Naive thymus-derived CD8-positive, alpha-beta T cell (primary cell): ENCODE measurements around the gene OR51G2. TPM values are rescaled to one million over a fixed set of nuclear protein-coding genes. Genes with fewer than 3 reads are reported as not detected.
"Not testable (repeated sequence)": the region's sequence is repeated elsewhere in the genome, so short reads cannot be mapped to it uniquely, and the experiment has no call there.

Experiments used
- ATAC-seq, 2 donors: fragments of 150-1000 bp; cut with Tn5 transposase in 1 of 2; sonication (Bioruptor Pico), chemical (Tn5 transposase) in 1 of 2; 1 replicate in 1 of 2; 2 replicates in 1 of 2; pipeline ENCODE4 v1.10.0; 2021; ENCODE audit warnings: mild to moderate bottlenecking in 2 of 2, moderate library complexity in 2 of 2
- POLR2A ChIA-PET: fragments of 350-600 bp; sonication (Branson Sonifier 250); formaldehyde crosslinking; loops from one replicate; lab custom pipeline; 2021; ENCODE audit warnings: antibody characterized with exemption; lab: Charles Lee
- DNase-seq, 10 donors: peaks; one replicate each; pipeline versions ENCODE4 v3.0.0 to v3.0.0-alpha.2; 2020 to 2022
- H3K27ac Mint-ChIP-seq, 10 donors: one replicate each; pipeline ENCODE4 v1.8.0; 2020 to 2022; ENCODE audit warnings: mild to moderate bottlenecking in 10 of 10, mixed read lengths in 10 of 10, moderate library complexity in 4 of 10, inconsistent platforms in 1 of 10
- H3K27me3 Mint-ChIP-seq, 5 donors: one replicate each; pipeline ENCODE4 v1.8.0; 2021 to 2022; ENCODE audit warnings: mixed read lengths in 5 of 5
- H3K36me3 Mint-ChIP-seq, 3 donors: one replicate each; pipeline ENCODE4 v1.8.0; 2020 to 2022; ENCODE audit warnings: mixed read lengths in 3 of 3, mild to moderate bottlenecking in 2 of 3, inconsistent platforms in 1 of 3
- H3K4me1 Mint-ChIP-seq, 4 donors: one replicate each; pipeline ENCODE4 v1.8.0; 2021 to 2022; ENCODE audit warnings: mixed read lengths in 4 of 4
- H3K4me3 Mint-ChIP-seq, 10 donors: one replicate each; pipeline ENCODE4 v1.8.0; 2020 to 2022; ENCODE audit warnings: mild to moderate bottlenecking in 10 of 10, mixed read lengths in 10 of 10, moderate library complexity in 6 of 10, inconsistent platforms in 1 of 10
- H3K9me3 Mint-ChIP-seq, 9 donors: one replicate each; pipeline ENCODE4 v1.8.0; 2020 to 2022; ENCODE audit warnings: mixed read lengths in 9 of 9, mild to moderate bottlenecking in 3 of 9, inconsistent platforms in 1 of 9, moderate library complexity in 1 of 9
- polyA plus RNA-seq, 3 donors: library from polyadenylated mRNA; unstranded; fragments of 300-500 nt; fragmentation: Illumina TruSeq; gene quantifications; one replicate each; pipeline ENCODE4 v1.2.3, GENCODE V29; 2021
- total RNA-seq, 8 experiments: library from RNA in 2 of 8; stranded (reverse) in 2 of 8; gene quantifications; one replicate each; pipeline ENCODE4 v1.2.3 and lab custom pipeline; 2021 to 2026

The OR51G2 gene, protein sequence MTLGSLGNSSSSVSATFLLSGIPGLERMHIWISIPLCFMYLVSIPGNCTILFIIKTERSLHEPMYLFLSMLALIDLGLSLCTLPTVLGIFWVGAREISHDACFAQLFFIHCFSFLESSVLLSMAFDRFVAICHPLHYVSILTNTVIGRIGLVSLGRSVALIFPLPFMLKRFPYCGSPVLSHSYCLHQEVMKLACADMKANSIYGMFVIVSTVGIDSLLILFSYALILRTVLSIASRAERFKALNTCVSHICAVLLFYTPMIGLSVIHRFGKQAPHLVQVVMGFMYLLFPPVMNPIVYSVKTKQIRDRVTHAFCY
- not detected for total RNA-seq
- not detected for polyA plus RNA-seq
- total RNA-seq (lab: John Stamatoyannopoulos, UW) = 0 reads per million in 6 experiments

GRCh38 chr11:4919250-4919649 is at the start of gene OR51G2:
TSS of gene OR51G2 (minus strand) at chr11:4919350. CDS start at chr11:4915663, 3,687 bp downstream.
- peaks cover 0 to 9% (median 0%) of the 10 kb centered on the region in 9 donors for H3K9me3 Mint-ChIP-seq
- peaks cover 0 to 3% (median 0%) of the 10 kb centered on the region in 3 donors for H3K36me3 Mint-ChIP-seq
- no peak within 1 kb of the TSS for H3K4me3 Mint-ChIP-seq
- peaks cover 0 to 26% (median 9%) of the 10 kb centered on the region in 5 donors for H3K27me3 Mint-ChIP-seq
- DNase-seq (no peak), ATAC-seq (no peak)
- POLR2A ChIA-PET = no interaction called here
- H3K27ac Mint-ChIP-seq = no peak within 1 kb of the TSS
- H3K4me1 Mint-ChIP-seq = no peaks in the 10 kb centered on the region

DNA sequence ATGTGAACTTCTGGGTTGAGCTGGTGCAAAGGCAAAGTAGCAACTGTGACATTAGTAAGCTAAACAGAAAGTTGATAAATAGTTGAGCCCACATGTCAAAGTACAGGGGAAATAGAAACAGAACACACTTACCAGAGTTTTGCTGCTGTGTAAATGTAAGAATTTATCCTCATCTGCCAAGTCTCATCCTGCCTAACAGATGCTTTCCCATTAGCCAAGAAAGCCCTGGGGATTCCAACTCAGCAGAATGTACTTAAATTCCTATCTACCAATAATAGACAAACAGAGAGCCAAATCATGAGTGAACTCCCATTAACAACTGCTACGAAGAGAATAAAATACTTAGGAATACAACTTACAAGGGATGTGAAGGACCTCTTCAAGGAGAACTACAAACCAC is 43.7 kb upstream of the OR51G2 start:
- POLR2A ChIA-PET = no interaction called here

GRCh38 chr11:4960877-4961276 is 41.7 kb upstream of the OR51G2 start:
- POLR2A ChIA-PET = no interaction called here
- Mint-ChIP-seq H3K27ac (no peak overlapping the region), H3K27me3 (peaks cover 0 to 10% (median 4%) of the 10 kb centered on the region in 5 donors), H3K36me3 (no peaks in the 10 kb centered on the region), H3K4me1 (no peaks in the 10 kb centered on the region), H3K9me3 (peaks cover 0 to 16% (median 0%) of the 10 kb centered on the region in 9 donors), H3K4me3 (no peak overlapping the region)
- DNase-seq (no peak), ATAC-seq (no peak)

More for the DNA sequence above, 43.7 kb upstream of the OR51G2 start:
- no peaks in the 10 kb centered on the region for H3K4me1 Mint-ChIP-seq
- ATAC-seq (no peak), DNase-seq (no peak)
- peaks cover 0 to 14% (median 5%) of the 10 kb centered on the region in 5 donors for H3K27me3 Mint-ChIP-seq
- no peak overlapping the region for H3K27ac Mint-ChIP-seq
- H3K9me3 Mint-ChIP-seq = peaks cover 0 to 16% (median 0%) of the 10 kb centered on the region in 9 donors
- no peaks in the 10 kb centered on the region for H3K36me3 Mint-ChIP-seq
- H3K4me3 Mint-ChIP-seq = no peak overlapping the region

GRCh38 chr11:4957396-4957795 is 38.2 kb upstream of the OR51G2 start:
- Mint-ChIP-seq H3K27me3 (peaks cover 0 to 9% (median 2%) of the 10 kb centered on the region in 5 donors), H3K4me3 (no peak overlapping the region), H3K4me1 (no peaks in the 10 kb centered on the region), H3K27ac (no peak overlapping the region), H3K36me3 (no peaks in the 10 kb centered on the region), H3K9me3 (peaks cover 0 to 11% (median 0%) of the 10 kb centered on the region in 9 donors)
- POLR2A ChIA-PET = no interaction called here
- no peak for DNase-seq
- ATAC-seq = no peak

- H3K9me3 Mint-ChIP-seq, H3K4me1 Mint-ChIP-seq, DNase-seq, POLR2A ChIA-PET, H3K27ac Mint-ChIP-seq, H3K36me3 Mint-ChIP-seq, H3K4me3 Mint-ChIP-seq, ATAC-seq, H3K27me3 Mint-ChIP-seq: not testable (repeated sequence)
These were observed 36.5 kb upstream of the OR51G2 start, which contains the start of gene OR51A2 for GRCh38 chr11:4955613-4956012. TSS of gene OR51A2 (minus strand) at chr11:4955713. CDS start at chr11:4955713, 0 bp downstream.

- H3K4me3 Mint-ChIP-seq = no peak within 1 kb of the TSS
- no peak for ATAC-seq
- H3K27me3 Mint-ChIP-seq = peaks cover 0 to 11% (median 2%) of the 10 kb centered on the region in 5 donors
- H3K4me1 Mint-ChIP-seq = no peaks in the 10 kb centered on the region
- no peaks in the 10 kb centered on the region for H3K9me3 Mint-ChIP-seq
- no peaks in the 10 kb centered on the region for H3K36me3 Mint-ChIP-seq
- POLR2A ChIA-PET = no interaction called here
- H3K27ac Mint-ChIP-seq = no peak within 1 kb of the TSS
- no peak for DNase-seq
These were observed 28.4 kb upstream of the OR51G2 start, which contains the start of gene OR51A4 for GRCh38 chr11:4947505-4947904. TSS of gene OR51A4 (minus strand) at chr11:4947605. CDS start at chr11:4947100, 505 bp downstream.

DNA sequence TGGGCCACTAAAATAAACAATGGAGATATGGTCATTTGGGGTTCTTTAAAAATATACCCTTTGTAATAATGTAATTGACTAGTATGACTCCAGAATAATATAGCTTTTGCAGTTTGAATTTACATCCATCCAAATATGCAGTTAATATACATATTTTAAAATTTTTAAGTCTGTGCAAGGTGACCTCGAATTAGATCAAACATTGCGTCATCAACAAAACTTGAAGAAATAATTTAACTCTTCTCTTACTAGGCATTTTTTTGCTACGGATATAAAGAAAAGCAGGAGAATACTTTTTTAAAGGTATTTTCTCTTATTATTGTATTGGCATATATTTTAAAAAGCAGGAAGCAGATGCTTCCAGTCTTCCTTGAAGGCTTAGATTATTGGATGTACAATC is 17.6 kb upstream of the OR51G2 start:
- DNase-seq = no peak

DNA sequence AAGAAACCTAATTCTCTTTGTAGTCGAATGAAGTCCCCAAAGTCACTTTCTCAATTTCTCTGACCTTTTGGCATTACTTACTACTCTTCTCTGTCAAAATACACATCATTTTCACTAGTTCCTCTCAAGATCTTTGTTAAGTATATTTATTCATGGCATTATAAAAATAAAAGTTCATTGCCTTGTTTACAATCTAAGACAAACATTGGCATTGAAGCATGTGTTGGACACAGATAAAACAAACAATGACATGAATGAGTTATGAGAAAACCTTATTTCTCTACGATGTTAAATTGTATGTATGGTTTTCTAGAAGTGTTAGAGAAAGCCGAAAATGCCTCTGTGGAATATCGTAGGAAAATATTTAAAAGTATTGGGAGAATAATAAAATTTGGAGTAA is 13.6 kb upstream of the OR51G2 start:
- no peak overlapping the region for H3K27ac Mint-ChIP-seq
- H3K4me3 Mint-ChIP-seq = no peak overlapping the region
- H3K27me3 Mint-ChIP-seq = peaks cover 0 to 6% (median 0%) of the 10 kb centered on the region in 5 donors
- POLR2A ChIA-PET = no interaction called here
- peaks cover 0 to 6% (median 0%) of the 10 kb centered on the region in 9 donors for H3K9me3 Mint-ChIP-seq
- H3K4me1 Mint-ChIP-seq = no peaks in the 10 kb centered on the region
- DNase-seq = no peak
- no peak for ATAC-seq
- no peaks in the 10 kb centered on the region for H3K36me3 Mint-ChIP-seq

More for the DNA sequence above, 17.6 kb upstream of the OR51G2 start:
- no peaks in the 10 kb centered on the region for H3K4me1 Mint-ChIP-seq
- no peak overlapping the region for H3K4me3 Mint-ChIP-seq
- H3K9me3 Mint-ChIP-seq = peaks cover 0 to 6% (median 0%) of the 10 kb centered on the region in 9 donors
- H3K27me3 Mint-ChIP-seq = peaks cover 0 to 9% (median 2%) of the 10 kb centered on the region in 5 donors
- no peaks in the 10 kb centered on the region for H3K36me3 Mint-ChIP-seq
- POLR2A ChIA-PET = no interaction called here
- ATAC-seq = no peak
- H3K27ac Mint-ChIP-seq = no peak overlapping the region

- DNase-seq (no peak), ATAC-seq (no peak)
- H3K27me3 Mint-ChIP-seq = peaks cover 0 to 18% (median 9%) of the 10 kb centered on the region in 5 donors
- no peak overlapping the region for H3K27ac Mint-ChIP-seq
- peaks cover 0 to 9% (median 0%) of the 10 kb centered on the region in 9 donors for H3K9me3 Mint-ChIP-seq
- peaks cover 0 to 2% (median 0%) of the 10 kb centered on the region in 4 donors for H3K4me1 Mint-ChIP-seq
- no peaks in the 10 kb centered on the region for H3K36me3 Mint-ChIP-seq
- POLR2A ChIA-PET = no interaction called here
- no peak overlapping the region for H3K4me3 Mint-ChIP-seq
These were observed 7.5 kb upstream of the OR51G2 start for GRCh38 chr11:4926608-4927007.

GRCh38 chr11:4924239-4924638 is 5.1 kb upstream of the OR51G2 start, which contains the start of gene OR51G1:
TSS of gene OR51G1 (minus strand) at chr11:4924339. CDS start at chr11:4924339, 0 bp downstream.
- H3K27me3 Mint-ChIP-seq = peaks cover 0 to 20% (median 9%) of the 10 kb centered on the region in 5 donors
- no peak for DNase-seq
- POLR2A ChIA-PET = no interaction called here
- ATAC-seq = no peak
- H3K36me3 Mint-ChIP-seq = no peaks in the 10 kb centered on the region
- no peak within 1 kb of the TSS for H3K27ac Mint-ChIP-seq
- H3K4me3 Mint-ChIP-seq = no peak within 1 kb of the TSS
- H3K4me1 Mint-ChIP-seq = peaks cover 0 to 2% (median 0%) of the 10 kb centered on the region in 4 donors
- peaks cover 0 to 9% (median 0%) of the 10 kb centered on the region in 9 donors for H3K9me3 Mint-ChIP-seq

GRCh38 chr11:4922304-4922703 is 3.2 kb upstream of the OR51G2 start:
- no peak overlapping the region for H3K4me3 Mint-ChIP-seq
- ATAC-seq = no peak
- peaks cover 0 to 9% (median 0%) of the 10 kb centered on the region in 9 donors for H3K9me3 Mint-ChIP-seq

GRCh38 chr11:4921796-4922195 is 2.6 kb upstream of the OR51G2 start:
- DNase-seq (no peak), ATAC-seq (no peak)
- POLR2A ChIA-PET = no interaction called here
- H3K27ac Mint-ChIP-seq = no peak overlapping the region
- peaks cover 0 to 2% (median 0%) of the 10 kb centered on the region in 4 donors for H3K4me1 Mint-ChIP-seq
- H3K36me3 Mint-ChIP-seq = no peaks in the 10 kb centered on the region
- H3K4me3 Mint-ChIP-seq = no peak overlapping the region
- peaks cover 0 to 9% (median 0%) of the 10 kb centered on the region in 9 donors for H3K9me3 Mint-ChIP-seq
- peaks cover 0 to 20% (median 10%) of the 10 kb centered on the region in 5 donors for H3K27me3 Mint-ChIP-seq

More at GRCh38 chr11:4922304-4922703, 3.2 kb upstream of the OR51G2 start:
- H3K27me3 Mint-ChIP-seq = peaks cover 0 to 20% (median 9%) of the 10 kb centered on the region in 5 donors
- H3K4me1 Mint-ChIP-seq = peaks cover 0 to 2% (median 0%) of the 10 kb centered on the region in 4 donors
- no peak overlapping the region for H3K27ac Mint-ChIP-seq
- no peaks in the 10 kb centered on the region for H3K36me3 Mint-ChIP-seq
- DNase-seq = no peak
- POLR2A ChIA-PET = no interaction called here

DNA sequence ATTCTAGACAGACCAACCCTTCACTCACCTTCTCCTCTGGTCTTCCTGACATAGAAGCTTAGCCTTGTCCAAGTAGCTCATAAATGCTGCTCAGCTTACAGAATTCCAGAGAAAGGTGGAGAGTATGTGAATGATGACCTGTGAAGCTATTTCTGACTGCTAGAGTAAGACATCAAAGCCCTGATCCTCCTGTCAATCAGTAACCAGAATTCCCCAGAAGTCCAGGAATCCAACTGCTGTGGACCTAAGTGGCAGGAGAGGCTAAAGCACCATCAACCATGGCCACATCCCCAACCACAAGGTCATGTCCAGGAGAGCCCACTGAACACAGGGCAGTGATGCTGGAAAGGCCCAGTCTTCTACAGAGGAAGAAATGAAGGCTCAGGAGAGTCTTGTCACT is 2.6 kb downstream of the OR51G2 start:
- Mint-ChIP-seq H3K9me3 (no peaks in the 10 kb centered on the region), H3K4me1 (no peaks in the 10 kb centered on the region), H3K36me3 (peaks cover 0 to 3% (median 0%) of the 10 kb centered on the region in 3 donors), H3K27ac (no peak overlapping the region), H3K4me3 (no peak overlapping the region), H3K27me3 (peaks cover 2 to 29% (median 6%) of the 10 kb centered on the region in 5 donors)
- ATAC-seq (no peak), DNase-seq (no peak)
- POLR2A ChIA-PET = no interaction called here
